HG03103 (cell line): ENCODE measurements around the gene CBX3.
"Not testable (repeated sequence)": the region's sequence is repeated elsewhere in the genome, so short reads cannot be mapped to it uniquely, and the experiment has no call there.

ENCODE experiments used
- ATAC-seq: cut with Tn5 transposase; IDR thresholded peaks from one replicate; pipeline ENCODE4 v1.9.1; 2021; ENCODE audit warnings: low read depth; ENCODE audit not compliant: unreplicated experiment

CBX3 gene

DNA sequence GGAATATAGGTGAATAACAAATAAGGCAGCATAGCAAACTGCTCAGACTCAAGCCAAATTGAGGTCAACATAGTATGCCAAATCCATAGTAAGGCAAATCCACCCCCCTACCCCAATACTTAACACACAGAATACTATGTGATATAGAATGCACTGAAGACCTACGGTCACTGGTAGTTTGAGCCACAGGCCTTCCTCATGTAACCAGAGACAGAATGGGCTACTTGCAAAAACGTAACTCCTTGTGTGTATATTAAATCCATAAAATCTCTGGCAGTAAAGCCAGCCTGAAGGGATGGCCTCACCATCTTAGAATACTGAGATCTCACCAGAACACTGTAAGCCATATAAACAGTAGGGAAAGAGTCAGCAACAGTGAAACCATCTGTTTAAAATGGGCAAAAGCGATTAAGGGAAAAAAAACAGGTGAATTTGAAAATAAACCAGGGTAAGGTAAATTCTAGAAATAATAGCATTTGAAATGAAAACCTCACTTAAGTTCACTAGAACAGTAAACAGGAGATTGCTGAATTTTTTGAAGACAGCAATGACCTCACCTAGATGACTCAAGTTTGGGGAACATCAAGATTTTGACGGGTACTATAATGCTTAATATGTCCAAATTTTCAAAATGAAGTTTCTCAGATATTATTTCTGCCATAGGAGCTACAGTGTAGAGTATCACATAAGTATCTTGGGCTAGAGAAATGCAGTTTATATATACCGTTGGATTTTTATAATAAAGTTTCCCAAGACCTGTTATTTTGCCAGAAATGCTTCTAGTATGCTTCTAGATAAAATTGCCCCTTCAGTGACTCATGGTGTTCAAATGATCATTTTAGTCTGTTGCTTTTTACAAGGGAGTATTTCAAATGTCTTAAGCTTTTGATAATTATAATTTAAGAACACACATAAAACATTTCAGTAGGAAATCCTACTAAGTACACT is 14.9 kb upstream of the CBX3 start:
- ATAC-seq = no peak

DNA sequence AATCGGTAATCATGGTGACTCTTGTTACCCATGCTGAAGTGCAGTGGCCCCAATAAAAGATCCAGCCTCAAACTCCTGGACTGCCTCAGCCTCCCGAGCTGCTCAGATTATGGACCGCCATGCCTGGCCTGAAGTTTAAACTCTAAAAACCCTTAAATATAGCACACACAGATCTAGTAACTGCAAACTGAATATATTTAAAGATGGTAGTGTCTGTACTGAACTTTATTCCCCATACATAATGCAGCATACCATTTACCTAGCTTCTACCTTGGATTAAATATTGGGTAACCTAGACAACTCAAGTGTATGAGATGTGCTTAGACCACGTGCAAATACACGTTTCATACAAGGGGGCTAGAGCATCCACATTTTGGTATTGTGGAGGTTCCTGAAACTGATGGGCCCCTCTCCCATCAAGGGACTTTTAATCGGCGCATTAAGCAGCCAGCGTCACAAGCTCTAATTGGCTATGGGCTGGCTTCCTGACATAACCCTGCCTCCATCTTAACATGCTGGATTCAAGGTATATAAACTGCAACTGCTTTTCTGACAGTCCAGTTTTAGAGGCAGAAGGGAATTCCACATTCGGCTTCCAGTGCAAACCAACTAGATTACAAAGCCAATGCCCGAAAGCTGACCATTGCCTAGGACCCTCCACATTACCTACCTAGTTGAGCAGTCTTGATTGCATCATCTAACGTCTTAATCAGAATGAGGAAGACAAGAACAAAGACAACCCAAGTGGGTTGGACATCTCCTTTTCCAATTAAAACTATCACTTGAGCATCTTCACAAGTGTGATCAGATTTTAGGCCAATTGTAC is 14.0 kb upstream of the CBX3 start:
- ATAC-seq = no peak

DNA sequence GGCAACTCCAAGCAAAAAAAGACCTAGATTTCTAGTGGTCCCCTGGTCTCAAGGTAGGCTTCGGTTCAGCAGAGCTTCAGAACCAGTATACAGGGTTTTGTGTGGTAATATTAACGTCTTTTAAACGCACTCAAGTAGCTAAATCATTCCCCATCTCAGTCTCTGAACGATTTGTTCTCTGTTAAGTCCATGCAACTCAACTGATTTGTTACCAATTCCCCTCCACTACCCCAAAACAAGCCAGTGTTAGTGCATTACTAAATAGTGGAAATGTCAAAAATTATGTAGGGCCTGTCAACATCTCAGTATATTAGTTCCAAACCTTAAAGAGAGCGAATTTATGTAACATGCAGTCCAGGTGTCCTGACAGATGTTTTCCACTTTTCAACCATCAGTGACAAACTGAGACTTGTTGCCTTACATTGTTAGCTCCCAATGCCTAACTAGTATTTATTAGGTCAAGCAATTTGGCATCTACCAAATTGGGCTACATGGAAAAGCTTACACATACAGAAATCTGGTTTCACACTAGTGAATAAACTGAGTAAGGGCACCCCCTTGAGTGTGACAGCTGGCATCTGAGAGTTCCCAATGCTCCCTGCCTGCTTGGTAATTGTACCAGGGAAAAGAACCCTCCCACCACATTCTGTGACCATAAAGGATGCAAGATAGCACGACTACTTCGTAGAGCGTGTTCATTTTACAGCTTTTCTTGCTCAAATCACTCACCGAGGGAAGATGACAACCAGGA is 13.2 kb upstream of the CBX3 start:
- ATAC-seq = no peak

DNA sequence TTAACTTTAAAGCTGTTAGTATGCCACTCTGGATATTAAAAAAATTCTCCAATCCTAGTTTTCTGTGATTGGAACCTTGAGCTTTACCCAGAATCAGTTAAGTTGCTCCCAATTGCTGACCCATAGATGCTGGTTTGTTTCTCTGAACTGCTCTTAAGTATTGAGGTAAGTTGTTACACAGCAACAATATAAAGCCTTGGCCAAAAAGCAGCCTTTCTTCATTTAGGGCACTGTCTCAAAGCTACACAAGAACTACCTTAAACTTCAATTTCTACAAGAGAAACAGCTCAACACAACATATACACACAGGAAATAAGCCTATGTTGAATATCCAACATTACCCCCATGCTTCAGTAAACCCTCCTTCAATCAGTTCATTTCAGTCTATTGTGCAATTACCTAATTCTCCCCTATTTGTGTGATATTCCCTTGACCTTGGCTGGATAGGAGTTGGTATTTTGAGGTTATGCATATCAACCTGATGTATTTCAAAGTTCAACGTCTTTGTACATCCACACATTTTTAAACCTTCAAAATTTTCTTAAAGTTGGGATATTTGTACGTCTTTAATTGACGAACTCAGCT is 12.5 kb upstream of the CBX3 start:
- no peak for ATAC-seq

DNA sequence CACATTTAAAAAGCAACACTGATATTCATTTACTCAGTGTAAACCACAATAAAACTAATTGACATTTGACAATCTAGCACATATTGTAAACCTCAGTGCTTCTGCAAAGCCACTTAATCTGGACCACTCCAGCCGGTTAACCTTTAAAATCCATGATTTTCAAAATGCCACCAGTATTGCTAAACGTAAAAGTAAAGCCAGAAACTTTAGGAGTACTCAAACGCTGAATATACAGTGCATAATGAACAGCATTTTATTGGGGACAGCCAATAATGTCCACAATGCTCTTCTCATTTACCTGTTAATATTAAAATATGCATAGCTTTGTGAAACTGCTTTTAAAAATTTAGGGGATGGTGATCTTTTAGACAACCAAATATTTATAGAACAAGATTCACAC is 11.8 kb upstream of the CBX3 start:
- no peak for ATAC-seq

DNA sequence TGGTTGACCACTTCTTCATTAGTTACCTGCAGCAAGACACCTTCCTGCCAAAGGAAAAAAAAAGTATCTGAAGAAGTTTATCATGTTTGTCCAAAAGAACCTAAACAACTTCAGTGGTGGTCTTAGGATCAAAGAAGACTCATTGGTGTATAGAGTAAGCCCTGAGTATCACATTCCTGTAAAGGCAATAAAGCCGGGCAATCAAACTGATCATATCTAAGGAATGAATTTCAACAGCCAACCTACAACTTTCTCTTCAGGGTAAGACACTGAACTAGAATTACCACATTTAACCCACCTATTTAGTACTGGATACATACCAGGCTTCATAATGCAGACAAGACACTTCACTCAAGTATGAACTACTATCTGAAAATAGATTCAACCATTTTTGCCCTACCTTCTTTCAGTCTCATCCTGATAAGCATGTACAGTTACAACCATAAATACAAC is 11.1 kb upstream of the CBX3 start:
- no peak for ATAC-seq

DNA sequence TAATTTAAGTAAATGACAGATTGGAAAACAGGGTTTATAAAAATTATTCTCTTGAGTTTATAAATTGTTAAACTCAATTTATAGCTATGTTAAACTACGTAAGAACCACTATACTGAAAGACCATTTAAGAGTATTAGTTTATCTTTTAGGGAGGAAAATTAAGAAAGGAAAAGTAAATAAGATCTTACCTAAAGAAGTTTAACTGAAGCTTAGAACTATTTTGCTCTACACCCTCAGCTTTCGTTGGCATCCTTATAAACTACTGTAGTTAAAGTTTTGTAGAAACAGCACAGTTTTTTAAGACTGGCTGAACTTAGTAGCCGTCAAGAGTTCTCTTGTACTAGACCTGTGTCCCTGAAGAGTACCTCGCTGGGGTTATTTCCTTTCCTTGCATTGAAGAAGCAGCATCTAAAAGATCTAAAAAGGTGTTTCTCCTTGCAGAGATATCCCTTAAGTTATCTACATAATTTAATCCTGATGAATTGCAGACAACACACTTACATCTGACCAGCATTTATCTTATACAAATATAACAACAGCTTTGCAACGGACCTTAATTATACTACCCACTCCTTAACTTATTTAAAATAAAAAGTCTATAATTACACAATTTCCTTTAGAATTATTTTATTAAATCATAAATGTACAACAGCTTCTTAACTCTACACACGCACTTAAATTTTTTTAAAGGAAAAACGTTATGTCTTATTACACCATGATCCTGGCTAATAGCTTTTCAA is 10.1 kb upstream of the CBX3 start:
- no peak for ATAC-seq

DNA sequence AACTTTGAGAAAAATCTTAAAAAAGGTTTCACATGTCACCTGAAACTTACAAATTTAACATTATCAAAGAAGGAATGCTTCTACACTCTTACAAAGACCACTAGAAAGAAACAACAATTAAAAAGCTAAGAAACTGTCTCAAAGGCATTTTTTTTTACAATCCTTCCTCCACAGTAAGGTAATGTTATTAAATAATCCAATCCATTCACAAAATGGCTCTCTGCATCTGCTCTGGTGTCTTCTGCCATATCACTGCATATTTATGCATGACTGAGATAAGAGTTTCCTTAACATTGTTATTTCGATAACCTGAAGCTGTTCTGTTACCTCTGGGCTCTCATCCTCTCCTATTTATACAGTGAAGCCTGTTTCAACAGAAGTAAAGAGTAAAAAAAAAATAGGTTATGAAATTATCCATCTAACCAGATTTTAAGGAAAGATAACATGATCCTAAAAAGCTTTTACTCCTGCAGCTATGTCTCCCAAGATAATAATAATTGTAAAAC is 9.5 kb upstream of the CBX3 start:
- ATAC-seq = no peak

DNA sequence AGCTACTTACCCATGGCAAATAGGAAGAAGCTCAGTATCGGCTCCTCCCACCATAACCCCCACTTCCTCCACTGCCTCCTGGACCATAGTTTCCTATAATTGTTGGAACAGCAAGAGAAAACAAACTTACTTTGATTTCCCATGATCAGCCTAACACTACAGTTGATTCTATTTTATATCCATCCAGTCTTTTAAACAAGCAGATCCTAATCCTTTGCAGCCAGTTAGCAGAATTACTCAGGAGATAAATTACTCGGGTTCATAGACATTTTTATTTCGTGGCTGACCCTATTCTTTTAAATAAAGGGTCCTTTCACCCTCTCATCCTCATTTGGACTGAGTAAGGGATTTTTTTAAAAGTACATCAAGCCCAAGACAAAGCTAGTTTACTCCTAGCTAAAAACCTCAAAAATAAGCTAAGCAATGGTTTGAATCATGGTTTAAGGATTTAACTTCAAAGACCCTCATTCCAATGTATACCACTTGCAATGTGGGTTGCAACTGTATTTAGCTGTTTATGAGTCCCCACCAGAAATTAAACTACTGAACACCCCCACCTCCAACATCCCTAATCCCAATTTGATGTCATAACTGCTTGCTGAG is 9.0 kb upstream of the CBX3 start:
- no peak for ATAC-seq

DNA sequence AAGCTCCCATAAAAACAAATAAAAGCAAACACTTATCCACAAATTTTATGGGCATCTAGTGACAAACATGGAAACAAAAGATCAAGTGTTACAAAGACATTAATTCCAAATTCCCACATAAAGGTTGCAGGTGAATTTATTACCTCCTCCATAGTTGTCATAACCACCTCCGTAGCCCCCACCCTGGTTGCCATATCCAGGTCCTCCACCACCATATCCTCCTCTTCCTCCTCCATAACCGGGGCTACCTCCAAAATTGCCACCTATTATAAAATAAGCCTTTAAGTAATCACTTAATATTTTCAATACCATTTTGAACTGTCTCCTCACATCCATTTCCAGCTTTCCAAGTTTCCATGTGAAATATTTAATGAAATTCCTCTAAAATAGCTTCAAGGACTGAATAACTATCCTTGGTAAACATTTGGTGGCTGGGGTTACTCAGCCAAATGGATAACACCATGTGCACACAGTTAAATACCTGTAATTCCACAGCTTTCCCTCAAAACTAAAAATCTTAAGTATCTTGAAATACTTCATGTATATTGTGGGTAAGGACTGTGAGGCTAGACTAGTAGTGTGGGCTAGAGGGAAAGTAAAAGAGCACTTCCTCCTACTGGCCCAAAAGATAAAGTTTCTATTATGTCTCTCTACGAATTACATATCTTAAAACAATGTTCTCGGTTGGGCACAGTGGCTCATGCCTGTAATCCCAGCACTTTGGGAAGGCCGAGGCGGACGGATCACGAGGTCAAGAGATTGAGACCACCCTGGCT is 7.9 kb upstream of the CBX3 start:
- no peak for ATAC-seq

DNA sequence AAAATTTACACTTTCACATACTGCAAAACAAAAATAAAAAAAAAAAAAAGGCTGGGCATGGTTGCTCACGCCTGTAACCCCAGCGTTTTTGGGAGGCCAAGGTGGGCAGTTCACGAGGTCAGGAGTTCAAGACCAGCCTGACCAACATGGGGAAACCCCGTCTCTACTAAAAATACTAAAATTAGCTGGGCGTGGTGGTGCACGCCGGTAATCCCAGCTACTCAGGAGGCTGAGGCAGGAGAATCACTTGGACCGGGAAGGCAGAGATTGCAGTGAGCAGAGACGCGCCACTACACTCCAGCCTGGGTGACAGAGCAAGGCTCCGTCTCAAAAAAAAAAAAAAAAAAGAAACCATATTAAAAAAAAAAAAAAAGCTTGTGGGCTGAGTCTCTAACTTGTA is 6.8 kb upstream of the CBX3 start:
- not testable (repeated sequence) for ATAC-seq

DNA sequence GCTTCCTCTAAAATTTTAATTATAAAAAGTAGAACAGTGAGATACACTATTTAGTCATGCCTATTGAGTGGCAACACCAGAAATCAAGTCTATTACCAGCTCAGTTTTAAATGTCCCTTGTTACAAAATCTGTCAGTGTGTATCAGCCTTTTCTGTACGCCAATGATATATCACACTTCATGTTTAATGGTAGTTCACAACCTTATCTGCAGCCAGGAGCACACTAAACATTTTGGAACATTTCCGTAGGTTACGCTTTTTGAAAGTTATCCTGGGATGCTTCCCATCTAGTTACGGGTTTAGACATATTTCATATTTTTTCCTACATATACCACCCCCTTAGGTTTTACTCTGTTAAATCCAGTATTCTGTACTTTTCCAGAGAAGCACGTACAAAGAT is 6.4 kb upstream of the CBX3 start:
- ATAC-seq = no peak

DNA sequence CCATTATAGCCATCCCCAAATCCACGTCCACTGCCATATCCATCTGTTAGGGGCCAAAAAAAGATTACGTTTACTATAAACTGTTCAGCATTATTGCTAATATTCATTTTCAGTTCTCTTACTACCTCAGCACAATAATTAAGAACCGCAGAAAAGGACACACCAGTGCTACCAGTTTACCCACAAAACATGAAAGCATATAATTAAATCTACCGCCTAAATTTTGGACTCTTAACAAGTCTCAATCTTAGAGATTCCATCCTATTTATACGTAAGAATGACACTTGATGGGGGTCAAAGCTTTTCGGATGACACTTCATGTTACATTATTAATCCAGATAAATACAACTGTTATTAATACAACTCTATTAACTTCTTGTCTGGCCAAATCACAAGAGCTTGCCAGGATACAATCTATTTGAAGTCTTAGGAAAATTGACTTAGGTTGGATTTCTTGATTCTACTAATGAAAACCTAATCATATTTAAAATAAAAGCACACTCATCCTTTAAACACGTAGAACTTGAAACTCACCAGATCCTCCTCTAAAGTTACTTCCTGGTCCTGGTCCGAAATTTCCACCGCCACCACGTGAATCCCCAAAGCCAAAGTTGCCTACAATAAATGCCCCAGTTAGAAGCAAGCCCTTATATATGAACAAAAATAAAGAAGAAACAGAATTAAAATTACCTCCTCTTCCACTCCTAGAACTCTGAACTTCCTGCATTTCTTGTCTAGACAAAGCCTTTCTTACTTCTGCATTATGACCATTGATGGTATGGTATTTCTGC is 5.5 kb upstream of the CBX3 start:
- no peak for ATAC-seq

DNA sequence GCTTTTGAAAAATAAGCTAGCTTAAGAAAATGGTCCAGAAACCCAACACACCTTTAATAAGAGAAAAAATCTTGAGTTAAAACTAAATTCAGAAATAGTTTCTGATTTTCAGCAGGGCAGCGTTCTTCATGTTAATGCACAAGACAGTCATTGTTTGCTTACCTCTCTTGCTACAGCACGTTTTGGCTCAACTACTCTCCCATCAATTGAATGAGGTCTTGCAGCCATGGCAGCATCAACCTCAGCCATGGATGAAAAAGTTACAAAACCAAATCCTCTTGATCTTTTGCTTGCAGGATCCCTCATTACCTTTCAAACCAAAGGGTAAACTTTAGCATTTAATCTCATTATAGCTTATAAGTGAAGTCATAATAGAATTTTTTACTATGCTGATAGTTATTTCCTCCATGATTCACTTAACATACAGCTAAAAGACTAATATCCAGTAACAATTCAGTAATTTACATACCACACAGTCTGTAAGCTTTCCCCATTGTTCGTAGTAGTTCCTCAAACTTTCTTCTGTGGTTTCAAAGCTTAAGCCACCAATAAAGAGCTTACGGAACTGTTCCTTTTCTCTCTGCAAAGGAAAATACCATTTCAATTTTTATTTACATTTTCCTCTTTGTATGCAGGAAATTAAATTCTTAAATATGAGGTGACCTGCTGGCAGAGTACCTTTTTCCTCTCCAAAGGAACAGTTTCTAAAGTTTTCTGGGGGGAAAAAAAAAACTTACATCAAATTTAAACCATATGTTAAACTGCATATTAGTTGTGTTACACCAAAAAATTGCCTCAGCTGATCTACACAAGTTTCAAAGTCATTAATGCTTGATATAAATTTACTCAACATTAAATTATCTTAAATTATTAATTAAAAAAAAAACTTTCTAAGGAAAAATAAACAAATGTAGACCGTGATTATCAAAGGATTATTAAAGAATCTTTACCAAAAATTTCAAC is 4.1 kb upstream of the CBX3 start:
- ATAC-seq = no peak

DNA sequence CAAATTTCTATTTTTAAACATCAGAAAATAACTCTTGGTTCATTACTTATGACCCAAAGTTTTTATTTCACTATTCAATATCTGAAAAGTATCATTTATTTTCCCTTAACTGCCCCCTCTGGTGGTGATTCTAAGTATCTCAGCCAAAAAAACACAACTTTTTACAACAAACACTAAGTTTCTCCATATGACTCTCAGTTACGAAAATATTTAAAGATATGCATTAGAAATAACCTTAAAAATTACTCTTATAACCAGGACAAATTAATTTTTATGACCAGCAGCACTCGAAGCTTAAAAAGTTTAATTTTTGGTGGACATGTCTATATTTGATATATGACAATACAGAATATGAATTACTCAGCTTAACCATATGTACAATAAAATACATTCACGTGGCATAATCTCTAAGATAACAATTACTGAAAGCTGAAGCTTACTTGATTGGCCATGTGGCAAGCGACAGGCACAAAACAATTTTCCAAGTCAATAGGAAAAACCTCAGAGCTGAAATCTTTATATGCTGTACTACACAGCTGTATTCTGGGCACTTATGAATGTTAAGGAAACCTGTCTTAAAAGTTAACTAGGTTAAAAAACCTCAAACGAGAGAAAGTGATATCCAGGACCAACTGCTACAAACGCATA is 3.3 kb upstream of the CBX3 start:
- ATAC-seq = no peak

DNA sequence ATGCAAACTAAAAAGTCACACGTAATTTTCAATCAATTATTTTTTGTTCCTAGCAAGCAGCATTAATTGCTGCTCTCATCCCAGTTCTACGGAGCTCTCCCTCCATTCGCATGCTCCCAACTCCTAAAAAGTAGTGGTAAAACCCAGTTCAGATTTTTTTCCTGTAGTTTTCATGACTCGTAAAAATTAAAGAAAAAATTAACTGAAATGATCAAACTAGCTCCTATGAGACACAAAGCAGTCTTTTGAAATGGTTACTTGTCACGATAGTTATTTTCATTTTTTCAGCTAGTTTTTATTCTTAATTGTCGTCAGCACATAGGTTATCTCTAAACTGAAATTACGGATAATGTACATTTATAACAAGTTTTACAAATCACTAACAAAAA is 2.8 kb upstream of the CBX3 start:
- ATAC-seq = no peak
